ENCODE measurements around the gene LRIG2. TPM values are rescaled to one million over a fixed set of nuclear protein-coding genes. Genes with fewer than 3 reads are reported as not detected.

The LRIG2 gene
- total and polyA plus RNA-seq, 2 of the 13 experiments (the other 11 are each of a cell fraction or from before 2014, with no cell fraction given): 8.1 to 12.2 TPM

- TF ChIP-seq ZNF512B (CRISPR knock-in tag; IDR thresholded peaks at IDR 0.05; ENCODE audit: borderline replicate concordance) (no peak), MAF1 (CRISPR knock-in tag; IDR thresholded peaks at IDR 0.05; ENCODE audit: borderline replicate concordance) (0 out of 2 replicates have a peak, but pooled peaks have one; percentile 7), GLI4 (CRISPR knock-in tag; IDR thresholded peaks at IDR 0.05; ENCODE audit: borderline replicate concordance) (no peak), HCFC1 (IDR thresholded peaks at IDR 0.05; ENCODE audit: low read depth, low read length) (no peak), UBTF (CRISPR knock-in tag; IDR thresholded peaks at IDR 0.05) (peak; percentile 40; the same call in 1 of the 2 replicates), TP53 (CRISPR knock-in tag; conservative IDR thresholded peaks at IDR 0.05) (no peak), TCF12 (IDR thresholded peaks at IDR 0.05) (no peak), TCF12 (CRISPR knock-in tag; IDR thresholded peaks at IDR 0.05) (no peak), ZNF530 (CRISPR knock-in tag; IDR thresholded peaks at IDR 0.05; ENCODE audit: low read depth) (no peak), BORCS8-MEF2B (CRISPR knock-in tag; IDR thresholded peaks at IDR 0.05) (no peak), CBX1 (IDR thresholded peaks at IDR 0.05; ENCODE audit: low read depth) (no peak), ZBTB43 (CRISPR knock-in tag; conservative IDR thresholded peaks at IDR 0.05) (no peak), ZNF770 (CRISPR knock-in tag; IDR thresholded peaks at IDR 0.05) (no peak), AGO2 (optimal IDR thresholded peaks at IDR 0.05; ENCODE audit: low read depth, low read length) (peak; percentile 86), PTBP1 (IDR thresholded peaks at IDR 0.05; ENCODE audit: low read depth, low read length, poor library complexity, severe bottlenecking) (no peak), IRF2 (CRISPR knock-in tag; IDR thresholded peaks at IDR 0.05) (no peak), ZNF746 (CRISPR knock-in tag; IDR thresholded peaks at IDR 0.05) (no peak), PLRG1 (conservative IDR thresholded peaks at IDR 0.05) (no peak), ZNF253 (CRISPR knock-in tag; IDR thresholded peaks at IDR 0.05; ENCODE audit: borderline replicate concordance) (no peak), KLF11 (CRISPR knock-in tag; IDR thresholded peaks at IDR 0.05) (no peak), ZNF781 (CRISPR knock-in tag; IDR thresholded peaks at IDR 0.05; ENCODE audit: borderline replicate concordance, not compliant biosample characterization) (no peak), ZNF264 (CRISPR knock-in tag; IDR thresholded peaks at IDR 0.05) (peak; percentile 52; the same call in 1 of the 2 replicates), SNAPC2 (CRISPR knock-in tag; IDR thresholded peaks at IDR 0.05) (no peak), FOXK1 (CRISPR knock-in tag; IDR thresholded peaks at IDR 0.05; ENCODE audit: borderline replicate concordance, low read depth) (no peak)
These were observed 517 bp downstream of the LRIG2 start (continued) for GRCh38 chr1:113073479-113073950.

Measured in HepG2 (cell line).